Testis (tissue), 3 donors: ENCODE measurements around the gene ARF1. TPM values are rescaled to one million over a fixed set of nuclear protein-coding genes. Genes with fewer than 3 reads are reported as not detected.

Experiments
- DNase-seq: peaks from one replicate; pipeline ENCODE4 v3.0.0-alpha.2; 2019
- H3K27ac ChIP-seq, 2 donors: fragments of 200-600 bp; sonication (generic); one replicate each; pipeline ENCODE4 v1.5.1; 2019
- H3K27me3 ChIP-seq: fragments of 200-600 bp; sonication (generic); one replicate; pipeline ENCODE4 v1.5.1; 2019
- H3K36me3 ChIP-seq: fragments of 200-600 bp; sonication (generic); one replicate; pipeline ENCODE4 v1.5.1; 2017; ENCODE audit warnings: low read depth; ENCODE audit errors: missing control alignments
- H3K4me1 ChIP-seq: fragments of 200-600 bp; sonication (generic); one replicate; pipeline ENCODE4 v1.5.1; 2019
- H3K4me3 ChIP-seq, 2 donors: fragments of 200-600 bp; sonication (generic); one replicate each; pipeline ENCODE4 v1.5.1; 2017 to 2019
- H3K9me3 ChIP-seq: fragments of 200-600 bp; sonication (generic); one replicate; pipeline ENCODE4 v1.5.1; 2017
- CTCF ChIP-seq, 3 experiments: fragments of 450-650 bp in 2 of 3; fragments of 200-600 bp in 1 of 3; sonication (generic) in 1 of 3; IDR thresholded peaks; one replicate each; pipeline ENCODE4 v1.5.1; 2016 to 2019; ENCODE audit warnings: antibody characterized with exemption in 3 of 3, mild to moderate bottlenecking in 2 of 3, moderate library complexity in 1 of 3
- POLR2A ChIP-seq: fragments of 450-650 bp; IDR thresholded peaks from one replicate; pipeline ENCODE4 v1.6.1; 2017; ENCODE audit warnings: antibody characterized with exemption, mild to moderate bottlenecking, moderate library complexity
- WGBS, 2 donors: methylation state at CpG; one replicate each; pipeline ENCODE4 v1.1.5; 2018; 5-methylcytosine and 5-hydroxymethylcytosine counted together
- intact Hi-C: fragments of 100-400 bp; cut with DNase I; formaldehyde crosslinking; loops from one replicate; pipeline ENCODE4 v1.15.1; 2023; ENCODE audit warnings: low total_unique reads
- polyA plus RNA-seq: library from polyadenylated mRNA; stranded (reverse); fragments of 350-450 nt; fragmentation: Illumina TruSeq; extraction: RNeasy Lipid Tissue Mini Kit (QIAGEN cat#74804); gene quantifications from one replicate; pipeline ENCODE4 v1.2.3, GENCODE V29; 2014; ENCODE audit warnings: low read depth, low replicate concordance; ENCODE audit not compliant: insufficient read depth
- total RNA-seq, 2 donors: library from RNA; depleted of rRNA; stranded (reverse); fragments of >200 nt; gene quantifications; one replicate each; pipeline ENCODE4 v1.2.3, GENCODE V29; 2016

ARF1 gene
- total and polyA plus RNA-seq, 3 donors from 2014 or later = 426 to 637 (median 488) TPM

- TF ChIP-seq POLR2A = no peak
- no peak for TF ChIP-seq CTCF (IDR thresholded peaks at IDR 0.05)
- Histone ChIP-seq H3K36me3 (no peaks in the 10 kb centered on the region), H3K4me3 (no peak overlapping the region), H3K27ac (no peak overlapping the region), H3K27me3 (no peaks in the 10 kb centered on the region), H3K4me1 (no peaks in the 10 kb centered on the region), H3K9me3 (no peaks in the 10 kb centered on the region)
- WGBS, 2 donors = 60 to 64% methylated on average over 2 of the region's 2 CpGs
- intact Hi-C loops = no loop called here
- no peak for DNase-seq
Observed at GRCh38 chr1:228070173-228070572, 12.3 kb upstream of the ARF1 start.

DNA sequence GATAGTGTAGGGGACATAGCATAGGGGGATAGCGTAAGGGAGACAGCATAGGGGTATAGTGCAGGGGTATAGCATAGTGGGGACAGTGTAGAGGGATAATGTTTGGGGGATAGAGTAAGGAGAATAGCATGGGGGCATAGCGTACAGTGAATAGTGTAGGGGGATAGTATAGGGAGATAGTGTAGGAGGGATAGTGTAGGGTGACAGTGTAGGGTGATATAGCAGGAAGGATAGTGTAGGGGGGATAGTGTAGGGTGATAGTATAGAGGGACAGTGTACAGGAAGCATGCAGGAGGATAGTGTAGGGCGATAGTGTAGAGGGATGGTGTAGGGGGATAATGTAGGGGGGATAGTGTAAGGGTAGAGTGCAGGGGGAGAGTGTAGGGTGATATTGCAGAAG is 11.7 kb upstream of the ARF1 start:
- no peaks in the 10 kb centered on the region for H3K36me3 ChIP-seq
- TF ChIP-seq POLR2A (no peak), CTCF (IDR thresholded peaks at IDR 0.05) (no peak)
- no peak overlapping the region for H3K4me3 ChIP-seq
- no peaks in the 10 kb centered on the region for H3K4me1 ChIP-seq
- WGBS, 2 donors = 77 to 86% methylated on average over 3 of the region's 3 CpGs
- no peak overlapping the region for H3K27ac ChIP-seq
- no peak for DNase-seq
- no peaks in the 10 kb centered on the region for H3K27me3 ChIP-seq
- intact Hi-C loops = no loop called here
- no peaks in the 10 kb centered on the region for H3K9me3 ChIP-seq

DNA sequence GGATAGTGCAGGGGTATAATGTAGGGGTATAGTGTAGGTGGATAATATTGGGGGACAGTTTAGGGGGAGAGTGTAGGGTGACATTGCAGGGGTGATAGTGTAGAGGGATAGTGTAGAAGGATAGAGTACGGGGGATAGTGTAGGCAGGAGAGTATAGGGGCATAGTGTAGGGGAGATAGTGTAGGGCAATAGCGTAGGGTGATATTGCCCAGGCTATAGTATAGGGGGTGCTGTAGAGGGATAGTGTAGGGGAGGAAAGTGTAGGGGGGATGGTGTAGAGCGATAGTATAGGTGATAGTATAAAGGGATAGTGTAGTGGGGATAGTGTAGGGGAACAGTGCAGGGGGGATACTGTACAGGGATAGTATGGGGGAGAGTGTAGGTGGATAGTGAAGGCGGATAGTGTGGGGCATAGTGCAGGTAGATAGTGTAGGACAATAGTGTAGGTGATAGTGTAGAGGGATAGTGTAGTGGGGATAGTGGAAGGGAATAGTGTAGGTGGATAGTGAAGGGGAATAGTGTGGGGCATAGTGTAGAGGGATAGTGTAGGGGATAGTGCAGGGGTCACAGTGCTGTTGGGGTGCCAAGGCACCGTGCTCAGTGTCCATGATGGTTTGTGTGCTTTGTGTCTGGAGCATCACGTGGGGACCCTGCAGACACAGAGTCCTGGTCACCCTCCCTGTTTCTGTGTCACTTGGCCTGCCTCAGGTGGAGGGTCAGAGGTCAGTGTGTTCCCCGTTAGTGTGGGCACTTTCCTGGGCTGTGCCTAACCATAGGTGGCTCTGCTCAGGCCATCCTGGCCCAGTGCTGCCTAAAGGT is 10.5 kb upstream of the ARF1 start:
- Histone ChIP-seq H3K9me3 (no peaks in the 10 kb centered on the region), H3K27me3 (no peaks in the 10 kb centered on the region), H3K4me3 (no peak overlapping the region), H3K4me1 (no peaks in the 10 kb centered on the region), H3K27ac (no peak overlapping the region), H3K36me3 (no peaks in the 10 kb centered on the region)
- intact Hi-C loops = no loop called here
- no peak for TF ChIP-seq CTCF (IDR thresholded peaks at IDR 0.05)
- no peak for TF ChIP-seq POLR2A
- DNase-seq = no peak
- WGBS, 2 donors = 73 to 76% methylated on average over 7 of the region's 7 CpGs

GRCh38 chr1:228072658-228073043 is 9.9 kb upstream of the ARF1 start:
- Histone ChIP-seq H3K4me1 (no peaks in the 10 kb centered on the region), H3K36me3 (no peaks in the 10 kb centered on the region), H3K4me3 (no peak overlapping the region), H3K27me3 (no peaks in the 10 kb centered on the region), H3K27ac (no peak overlapping the region), H3K9me3 (no peaks in the 10 kb centered on the region)
- 50 to 70% methylated on average over 2 to 5 of the region's 5 CpGs for WGBS, 2 donors
- DNase-seq = no peak
- intact Hi-C loops = no loop called here
- TF ChIP-seq CTCF (IDR thresholded peaks at IDR 0.05) (no peak), POLR2A (no peak)
